ENCODE results near the gene PNPLA7.
"Not testable (repeated sequence)": the region's sequence is repeated elsewhere in the genome, so short reads cannot be mapped to it uniquely, and the experiment has no call there.

Gene PNPLA7

GRCh38 chr9:137416006-137416562 is 134.1 kb downstream of the PNPLA7 start:
- peaks cover 8% of the 10 kb centered on the region for H3K4me1 ChIP-seq (ENCODE audit: control insufficient read depth, insufficient read depth, low read length, poor library complexity, severe bottlenecking)
- DNase-seq = no peak
- no peak overlapping the region for H3K4me3 ChIP-seq (ENCODE audit: insufficient read depth, low read depth, low read length, poor library complexity, severe bottlenecking)
- H3K27ac ChIP-seq (ENCODE audit: insufficient read depth, low read length, poor library complexity, severe bottlenecking) = no peak overlapping the region
- no peaks in the 10 kb centered on the region for H3K9me3 ChIP-seq (ENCODE audit: control insufficient read depth, low read length)
- H3K27me3 ChIP-seq (replicated peaks; ENCODE audit: control insufficient read depth, insufficient read depth, low read length, poor library complexity, severe bottlenecking) = no peaks in the 10 kb centered on the region
- H3K36me3 ChIP-seq (ENCODE audit: control insufficient read depth, insufficient read depth, low read length) = no peaks in the 10 kb centered on the region

GRCh38 chr9:137415451-137415850 is 134.8 kb downstream of the PNPLA7 start:
- DNase-seq = no peak
- Histone ChIP-seq H3K27me3 (replicated peaks; ENCODE audit: control insufficient read depth, insufficient read depth, low read length, poor library complexity, severe bottlenecking) (no peaks in the 10 kb centered on the region), H3K9me3 (ENCODE audit: control insufficient read depth, low read length) (no peaks in the 10 kb centered on the region), H3K27ac (ENCODE audit: insufficient read depth, low read length, poor library complexity, severe bottlenecking) (no peak overlapping the region), H3K36me3 (ENCODE audit: control insufficient read depth, insufficient read depth, low read length) (no peaks in the 10 kb centered on the region), H3K4me3 (ENCODE audit: insufficient read depth, low read depth, low read length, poor library complexity, severe bottlenecking) (no peak overlapping the region), H3K4me1 (ENCODE audit: control insufficient read depth, insufficient read depth, low read length, poor library complexity, severe bottlenecking) (peaks cover 14% of the 10 kb centered on the region)

- Histone ChIP-seq H3K4me1 (ENCODE audit: control insufficient read depth, insufficient read depth, low read length, poor library complexity, severe bottlenecking) (peaks cover 17% of the 10 kb centered on the region), H3K4me3 (ENCODE audit: insufficient read depth, low read depth, low read length, poor library complexity, severe bottlenecking) (no peak overlapping the region), H3K27ac (ENCODE audit: insufficient read depth, low read length, poor library complexity, severe bottlenecking) (no peak overlapping the region), H3K36me3 (ENCODE audit: control insufficient read depth, insufficient read depth, low read length) (no peaks in the 10 kb centered on the region), H3K9me3 (ENCODE audit: control insufficient read depth, low read length) (no peaks in the 10 kb centered on the region), H3K27me3 (replicated peaks; ENCODE audit: control insufficient read depth, insufficient read depth, low read length, poor library complexity, severe bottlenecking) (no peaks in the 10 kb centered on the region)
- no peak for DNase-seq
These were observed 137.8 kb downstream of the PNPLA7 start for GRCh38 chr9:137412431-137412830.

GRCh38 chr9:137411645-137412380 is 138.4 kb downstream of the PNPLA7 start:
- DNase-seq = no peak
- Histone ChIP-seq H3K36me3 (ENCODE audit: control insufficient read depth, insufficient read depth, low read length) (no peaks in the 10 kb centered on the region), H3K4me1 (ENCODE audit: control insufficient read depth, insufficient read depth, low read length, poor library complexity, severe bottlenecking) (peaks cover 24% of the 10 kb centered on the region), H3K9me3 (ENCODE audit: control insufficient read depth, low read length) (no peaks in the 10 kb centered on the region), H3K27ac (ENCODE audit: insufficient read depth, low read length, poor library complexity, severe bottlenecking) (no peak overlapping the region), H3K4me3 (ENCODE audit: insufficient read depth, low read depth, low read length, poor library complexity, severe bottlenecking) (no peak overlapping the region), H3K27me3 (replicated peaks; ENCODE audit: control insufficient read depth, insufficient read depth, low read length, poor library complexity, severe bottlenecking) (no peaks in the 10 kb centered on the region)

GRCh38 chr9:137411260-137411644 is 138.9 kb downstream of the PNPLA7 start:
- H3K27me3 ChIP-seq (replicated peaks; ENCODE audit: control insufficient read depth, insufficient read depth, low read length, poor library complexity, severe bottlenecking) = no peaks in the 10 kb centered on the region
- no peak overlapping the region for H3K27ac ChIP-seq (ENCODE audit: insufficient read depth, low read length, poor library complexity, severe bottlenecking)
- H3K9me3 ChIP-seq (ENCODE audit: control insufficient read depth, low read length) = no peaks in the 10 kb centered on the region
- peak overlapping the region; percentile 22 for H3K4me3 ChIP-seq (ENCODE audit: insufficient read depth, low read depth, low read length, poor library complexity, severe bottlenecking)
- peaks cover 29% of the 10 kb centered on the region for H3K4me1 ChIP-seq (ENCODE audit: control insufficient read depth, insufficient read depth, low read length, poor library complexity, severe bottlenecking)
- no peaks in the 10 kb centered on the region for H3K36me3 ChIP-seq (ENCODE audit: control insufficient read depth, insufficient read depth, low read length)
- no peak for DNase-seq

GRCh38 chr9:137410891-137411249 is 139.3 kb downstream of the PNPLA7 start:
- Histone ChIP-seq H3K4me3 (ENCODE audit: insufficient read depth, low read depth, low read length, poor library complexity, severe bottlenecking) (no peak overlapping the region), H3K9me3 (ENCODE audit: control insufficient read depth, low read length) (no peaks in the 10 kb centered on the region), H3K4me1 (ENCODE audit: control insufficient read depth, insufficient read depth, low read length, poor library complexity, severe bottlenecking) (peaks cover 29% of the 10 kb centered on the region), H3K36me3 (ENCODE audit: control insufficient read depth, insufficient read depth, low read length) (no peaks in the 10 kb centered on the region), H3K27me3 (replicated peaks; ENCODE audit: control insufficient read depth, insufficient read depth, low read length, poor library complexity, severe bottlenecking) (no peaks in the 10 kb centered on the region), H3K27ac (ENCODE audit: insufficient read depth, low read length, poor library complexity, severe bottlenecking) (no peak overlapping the region)
- DNase-seq = no peak

- not testable (repeated sequence) for H3K36me3 ChIP-seq (ENCODE audit: control insufficient read depth, insufficient read depth, low read length); H3K27me3 ChIP-seq (replicated peaks; ENCODE audit: control insufficient read depth, insufficient read depth, low read length, poor library complexity, severe bottlenecking); H3K27ac ChIP-seq (ENCODE audit: insufficient read depth, low read length, poor library complexity, severe bottlenecking); H3K9me3 ChIP-seq (ENCODE audit: control insufficient read depth, low read length); H3K4me3 ChIP-seq (ENCODE audit: insufficient read depth, low read depth, low read length, poor library complexity, severe bottlenecking); DNase-seq
- H3K4me1 ChIP-seq (ENCODE audit: control insufficient read depth, insufficient read depth, low read length, poor library complexity, severe bottlenecking) = peaks cover 29% of the 10 kb centered on the region
These were observed 139.8 kb downstream of the PNPLA7 start for GRCh38 chr9:137410236-137410890.
